HepG2 (cell line): Measurements from ENCODE around the gene GAPDH. TPM values are rescaled to one million over a fixed set of nuclear protein-coding genes. Genes with fewer than 3 reads are reported as not detected.

ENCODE experiments used
- ADNP ChIP-seq: sonication (generic); formaldehyde crosslinking; IDR thresholded peaks from 2 replicates; pipeline ENCODE4 v1.4.0; 2020; ENCODE audit warnings: missing genetic modification reagents
- CBX5 ChIP-seq: sonication (generic); formaldehyde crosslinking; IDR thresholded peaks from 2 replicates; pipeline ENCODE4 v1.4.0; 2020; ENCODE audit warnings: missing genetic modification reagents, borderline replicate concordance
- ELF4 ChIP-seq: sonication (generic); formaldehyde crosslinking; IDR thresholded peaks from 2 replicates; pipeline ENCODE4 v1.5.0; 2020; ENCODE audit warnings: missing genetic modification reagents, mild to moderate bottlenecking, moderate library complexity, borderline replicate concordance
- FOXO1 ChIP-seq: sonication (generic); formaldehyde crosslinking; IDR thresholded peaks from 2 replicates; pipeline ENCODE4 v1.4.0; 2020; ENCODE audit warnings: missing genetic modification reagents
- GLI4 ChIP-seq: sonication (generic); formaldehyde crosslinking; IDR thresholded peaks from 2 replicates; pipeline ENCODE4 v1.5.1; 2020; ENCODE audit warnings: missing genetic modification reagents, mild to moderate bottlenecking, moderate library complexity, borderline replicate concordance
- KLF12 ChIP-seq: sonication (generic); formaldehyde crosslinking; IDR thresholded peaks from 2 replicates; pipeline ENCODE4 v1.4.0; 2020; ENCODE audit warnings: missing genetic modification reagents, borderline replicate concordance
- MTA3 ChIP-seq: sonication (generic); formaldehyde crosslinking; IDR thresholded peaks from 2 replicates; pipeline ENCODE4 v1.4.0; 2020; ENCODE audit warnings: missing genetic modification reagents
- NFKB2 ChIP-seq: sonication (generic); formaldehyde crosslinking; IDR thresholded peaks from 2 replicates; pipeline ENCODE4 v1.4.0; 2020; ENCODE audit warnings: missing genetic modification reagents, borderline replicate concordance
- NKX3-1 ChIP-seq: sonication (generic); formaldehyde crosslinking; IDR thresholded peaks from 2 replicates; pipeline ENCODE4 v1.5.0; 2020; ENCODE audit warnings: missing genetic modification reagents
- PPARG ChIP-seq: conservative IDR thresholded peaks from 2 replicates; pipeline ENCODE4 v1.6.1; 2016; ENCODE audit warnings: missing biosample characterization, missing genetic modification reagents
- RFXANK ChIP-seq: IDR thresholded peaks from 2 replicates; pipeline ENCODE4 v1.6.1; 2016
- SCMH1 ChIP-seq: sonication (generic); formaldehyde crosslinking; IDR thresholded peaks from 2 replicates; pipeline ENCODE4 v1.9.0; 2021; ENCODE audit warnings: missing genetic modification reagents, mild to moderate bottlenecking, borderline replicate concordance
- SETDB1 ChIP-seq: sonication (generic); formaldehyde crosslinking; IDR thresholded peaks from 2 replicates; pipeline ENCODE4 v1.5.1; 2020; ENCODE audit warnings: missing genetic modification reagents, mild to moderate bottlenecking, borderline replicate concordance
- TAF15 ChIP-seq: fragments of 200-400 bp; formaldehyde crosslinking; IDR thresholded peaks from one replicate; pipeline ENCODE4 v1.6.1; 2018; ENCODE audit warnings: mild to moderate bottlenecking, low read depth, low read length; ENCODE audit not compliant: poor library complexity, severe bottlenecking
- TGIF2 ChIP-seq: IDR thresholded peaks from 2 replicates; pipeline ENCODE4 v1.6.1; 2016; ENCODE audit warnings: control low read depth, missing compliant biosample characterization
- ZBTB8A ChIP-seq: sonication (generic); formaldehyde crosslinking; IDR thresholded peaks from 2 replicates; pipeline ENCODE4 v1.4.0; 2020; ENCODE audit warnings: mild to moderate bottlenecking, low read depth, missing genetic modification reagents, borderline replicate concordance
- ZFP90 ChIP-seq: sonication (generic); formaldehyde crosslinking; IDR thresholded peaks from 2 replicates; pipeline ENCODE4 v1.8.0; 2022; ENCODE audit warnings: missing genetic modification reagents, mild to moderate bottlenecking, inconsistent platforms, borderline replicate concordance
- ZKSCAN1 ChIP-seq: fragments of 150-350 bp; IDR thresholded peaks from 2 replicates; pipeline ENCODE4 v1.6.1; 2014; ENCODE audit warnings: low read length
- ZNF256 ChIP-seq: sonication (generic); formaldehyde crosslinking; conservative IDR thresholded peaks from 2 replicates; pipeline ENCODE4 v1.4.0; 2020; ENCODE audit warnings: missing genetic modification reagents
- ZNF432 ChIP-seq: sonication (generic); formaldehyde crosslinking; IDR thresholded peaks from 2 replicates; pipeline ENCODE4 v1.5.0; 2020; ENCODE audit warnings: missing genetic modification reagents, mild to moderate bottlenecking, borderline replicate concordance
- ZNF44 ChIP-seq: sonication (generic); formaldehyde crosslinking; IDR thresholded peaks from 2 replicates; pipeline ENCODE4 v1.5.1; 2020; ENCODE audit warnings: mild to moderate bottlenecking, missing genetic modification reagents
- ZNF460 ChIP-seq: sonication (generic); formaldehyde crosslinking; IDR thresholded peaks from 2 replicates; pipeline ENCODE4 v1.5.1; 2020; ENCODE audit warnings: missing genetic modification reagents, mild to moderate bottlenecking, borderline replicate concordance
- ZNF709 ChIP-seq: sonication (generic); formaldehyde crosslinking; IDR thresholded peaks from 2 replicates; pipeline ENCODE4 v1.5.0; 2020; ENCODE audit warnings: mild to moderate bottlenecking, missing genetic modification reagents
- ZNF777 ChIP-seq: sonication (generic); formaldehyde crosslinking; IDR thresholded peaks from 2 replicates; pipeline ENCODE4 v1.4.0; 2020; ENCODE audit warnings: missing genetic modification reagents
- ZNF841 ChIP-seq: sonication (generic); formaldehyde crosslinking; IDR thresholded peaks from 2 replicates; pipeline ENCODE4 v1.8.1; 2023; ENCODE audit warnings: missing genetic modification reagents, borderline replicate concordance
- polyA plus RNA-seq, 8 experiments: library from polyadenylated mRNA; depleted of rRNA in 3 of 8; stranded (reverse) in 7 of 8; unstranded in 1 of 8; fragments of >200 nt; fragmentation: Illumina TruSeq in 4 of 8; extraction: Trizol in 4 of 8; gene quantifications; 2 replicates each; pipeline versions ENCODE4 v1.2.1 to v1.2.3, GENCODE V29; 2011 to 2016; ENCODE audit warnings: low read depth in 4 of 8, missing spikeins in 1 of 8, mixed read lengths in 1 of 8; ENCODE audit not compliant: insufficient read depth in 1 of 8
- total RNA-seq, 5 experiments: library from RNA; depleted of rRNA; stranded (reverse); fragments of >200 nt; fragmentation: Illumina TruSeq; extraction: Trizol; gene quantifications; 2 replicates each; pipeline ENCODE4 v1.2.3, GENCODE V29; 2016; ENCODE audit warnings: low read depth in 1 of 5
- TF ChIP-seq, protein P1 (sequence below): sonication (generic); formaldehyde crosslinking; IDR thresholded peaks from 2 replicates; pipeline ENCODE4 v1.4.0; 2020; ENCODE audit warnings: missing genetic modification reagents
- TF ChIP-seq, protein P2 (sequence below): sonication (generic); formaldehyde crosslinking; IDR thresholded peaks from 2 replicates; pipeline ENCODE4 v1.8.1; 2023; ENCODE audit warnings: mild to moderate bottlenecking, missing genetic modification reagents

GAPDH gene
- total and polyA plus RNA-seq, 2 of the 13 experiments (the other 11 are each of a cell fraction or from before 2014, with no cell fraction given): 3,038 to 12,722 TPM

DNA sequence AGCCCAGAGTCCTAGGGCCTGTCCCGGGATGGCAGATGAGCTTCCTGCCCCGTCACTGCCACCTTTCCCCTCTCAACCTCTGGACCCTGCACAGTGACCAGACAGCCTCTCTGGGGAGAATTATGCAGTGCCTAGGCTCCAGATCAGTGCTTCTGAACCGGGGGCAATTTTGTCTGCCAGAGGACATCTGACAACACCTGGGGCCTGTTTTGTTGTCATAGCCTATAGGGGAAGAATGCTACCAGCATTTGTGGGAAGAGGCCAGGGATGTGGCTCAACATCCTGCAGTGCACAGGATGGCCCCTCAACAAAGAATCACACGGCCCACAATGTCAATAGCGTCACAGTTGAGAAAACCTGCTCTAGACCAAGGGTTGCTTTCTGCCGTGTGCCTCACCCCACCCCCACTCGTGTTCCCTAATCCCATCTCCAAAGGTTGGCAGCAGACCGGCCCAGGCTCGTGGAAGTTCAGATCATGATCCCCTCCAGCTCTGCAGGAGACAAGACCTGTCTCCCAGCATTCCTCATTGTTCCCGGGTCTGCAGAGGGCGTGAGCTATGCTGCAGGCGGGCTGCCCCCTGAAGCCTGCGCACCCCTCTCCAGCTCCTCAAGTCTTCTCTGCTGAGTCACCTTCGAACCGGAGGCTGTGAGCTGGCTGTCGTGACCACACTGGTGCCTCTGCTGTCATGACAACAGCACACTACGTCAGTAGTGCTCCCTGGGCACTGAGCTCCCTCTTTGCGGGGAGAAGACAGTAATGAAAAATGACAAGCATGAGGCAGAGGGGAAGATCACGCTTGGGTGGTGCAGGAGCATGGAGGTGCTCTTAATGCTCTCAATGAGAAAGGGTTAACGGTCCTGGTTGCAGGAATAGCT lies 2.0 kb upstream of the GAPDH start (continued):
- TF ChIP-seq, protein P1, sequence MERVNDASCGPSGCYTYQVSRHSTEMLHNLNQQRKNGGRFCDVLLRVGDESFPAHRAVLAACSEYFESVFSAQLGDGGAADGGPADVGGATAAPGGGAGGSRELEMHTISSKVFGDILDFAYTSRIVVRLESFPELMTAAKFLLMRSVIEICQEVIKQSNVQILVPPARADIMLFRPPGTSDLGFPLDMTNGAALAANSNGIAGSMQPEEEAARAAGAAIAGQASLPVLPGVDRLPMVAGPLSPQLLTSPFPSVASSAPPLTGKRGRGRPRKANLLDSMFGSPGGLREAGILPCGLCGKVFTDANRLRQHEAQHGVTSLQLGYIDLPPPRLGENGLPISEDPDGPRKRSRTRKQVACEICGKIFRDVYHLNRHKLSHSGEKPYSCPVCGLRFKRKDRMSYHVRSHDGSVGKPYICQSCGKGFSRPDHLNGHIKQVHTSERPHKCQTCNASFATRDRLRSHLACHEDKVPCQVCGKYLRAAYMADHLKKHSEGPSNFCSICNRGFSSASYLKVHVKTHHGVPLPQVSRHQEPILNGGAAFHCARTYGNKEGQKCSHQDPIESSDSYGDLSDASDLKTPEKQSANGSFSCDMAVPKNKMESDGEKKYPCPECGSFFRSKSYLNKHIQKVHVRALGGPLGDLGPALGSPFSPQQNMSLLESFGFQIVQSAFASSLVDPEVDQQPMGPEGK (CRISPR knock-in tag): peak; percentile 15; the same call in 1 of the 2 replicates
- no peak for TF ChIP-seq TAF15
- no peak; the same call in 1 of the 2 replicates for TF ChIP-seq CBX5 (CRISPR knock-in tag)
- 0 out of 2 replicates have a peak, but pooled peaks have one; percentile 31 for TF ChIP-seq ZNF777 (CRISPR knock-in tag)
- TF ChIP-seq, protein P2, sequence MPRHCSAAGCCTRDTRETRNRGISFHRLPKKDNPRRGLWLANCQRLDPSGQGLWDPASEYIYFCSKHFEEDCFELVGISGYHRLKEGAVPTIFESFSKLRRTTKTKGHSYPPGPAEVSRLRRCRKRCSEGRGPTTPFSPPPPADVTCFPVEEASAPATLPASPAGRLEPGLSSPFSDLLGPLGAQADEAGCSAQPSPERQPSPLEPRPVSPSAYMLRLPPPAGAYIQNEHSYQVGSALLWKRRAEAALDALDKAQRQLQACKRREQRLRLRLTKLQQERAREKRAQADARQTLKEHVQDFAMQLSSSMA (CRISPR knock-in tag): peak; percentile 16; the same call in 1 of the 2 replicates
- TF ChIP-seq PPARG: peak; percentile 97
- no peak for TF ChIP-seq ZNF256 (CRISPR knock-in tag)
- TF ChIP-seq ZBTB8A (CRISPR knock-in tag): no peak
- no peak for TF ChIP-seq ZNF841
- no peak for TF ChIP-seq ZNF44 (CRISPR knock-in tag)
- no peak for TF ChIP-seq ADNP (CRISPR knock-in tag)
- 0 out of 2 replicates have a peak, but pooled peaks have one; percentile 23 for TF ChIP-seq ZFP90 (CRISPR knock-in tag)
- no peak for TF ChIP-seq MTA3 (CRISPR knock-in tag)
- no peak for TF ChIP-seq RFXANK (CRISPR knock-in tag)
- no peak for TF ChIP-seq ZKSCAN1
- no peak for TF ChIP-seq SCMH1 (CRISPR knock-in tag)
- no peak for TF ChIP-seq NKX3-1 (CRISPR knock-in tag)
- TF ChIP-seq SETDB1: no peak
- 0 out of 2 replicates have a peak, but pooled peaks have one; percentile 29 for TF ChIP-seq TGIF2 (CRISPR knock-in tag)
- TF ChIP-seq FOXO1 (CRISPR knock-in tag): peak; percentile 25
- no peak for TF ChIP-seq ELF4
- no peak for TF ChIP-seq ZNF432 (CRISPR knock-in tag)
- peak; percentile 27; the same call in 1 of the 2 replicates for TF ChIP-seq ZNF709 (CRISPR knock-in tag)
- TF ChIP-seq KLF12: no peak
- TF ChIP-seq ZNF460 (CRISPR knock-in tag): no peak
- no peak for TF ChIP-seq GLI4 (CRISPR knock-in tag)
- TF ChIP-seq NFKB2: peak; percentile 78; the same call in 1 of the 2 replicates
